IPS DF 6.9 (cell line): ENCODE data around the gene RNU2-63P.
"Not testable (repeated sequence)": the region's sequence is repeated elsewhere in the genome, so short reads cannot be mapped to it uniquely, and the experiment has no call there.

ENCODE experiments used
- DNase-seq: peaks from one replicate; pipeline ENCODE4 v3.0.0-alpha.2; 2013; ENCODE audit warnings: low read depth, low spot score
- H3K27ac ChIP-seq: one replicate; pipeline ENCODE4 v1.5.1; 2013; ENCODE audit warnings: low read length, control low read depth
- H3K27me3 ChIP-seq: 2 replicates; pipeline ENCODE4 v1.6.1; 2013; ENCODE audit warnings: mild to moderate bottlenecking, low read length; ENCODE audit not compliant: control insufficient read depth, insufficient read depth
- H3K36me3 ChIP-seq: 2 replicates; pipeline ENCODE4 v1.6.1; 2013; ENCODE audit warnings: low read length; ENCODE audit not compliant: control insufficient read depth, insufficient read depth
- H3K4me1 ChIP-seq: 2 replicates; pipeline ENCODE4 v1.6.1; 2013; ENCODE audit warnings: low read length; ENCODE audit not compliant: control insufficient read depth, insufficient read depth
- H3K4me3 ChIP-seq: 2 replicates; pipeline ENCODE4 v1.5.1; 2013; ENCODE audit warnings: mild to moderate bottlenecking, low read length
- H3K9me3 ChIP-seq: 2 replicates; pipeline ENCODE4 v1.6.1; 2013; ENCODE audit warnings: low read length, inconsistent platforms; ENCODE audit not compliant: control insufficient read depth, insufficient read depth
- WGBS: extraction: QIAGEN DNeasy Blood & Tissue Kit; methylation state at CpG from one replicate; pipeline ENCODE4 v1.1.7; 2013; ENCODE audit warnings: mixed read lengths, missing lambda C conversion rate; ENCODE audit not compliant: insufficient read length, insufficient coverage; 5-methylcytosine and 5-hydroxymethylcytosine counted together

The RNU2-63P gene

GRCh38 chr2:87981182-87981581 is 35.2 kb downstream of the RNU2-63P start:
- DNase-seq, H3K4me3 ChIP-seq, H3K27me3 ChIP-seq, H3K27ac ChIP-seq, H3K36me3 ChIP-seq, H3K9me3 ChIP-seq, H3K4me1 ChIP-seq: not testable (repeated sequence)
- no CpG with 5 or more reads among the region's 3 CpGs for WGBS

GRCh38 chr2:87972385-87972784 is 44.0 kb downstream of the RNU2-63P start:
- H3K36me3 ChIP-seq, H3K27ac ChIP-seq, H3K27me3 ChIP-seq, DNase-seq, H3K4me3 ChIP-seq, H3K9me3 ChIP-seq, H3K4me1 ChIP-seq: not testable (repeated sequence)
- no CpG with 5 or more reads among the region's 17 CpGs for WGBS
